Endothelial cell of umbilical vein (primary cell): ENCODE results near the gene ACBD6. TPM values are rescaled to one million over a fixed set of nuclear protein-coding genes. Genes with fewer than 3 reads are reported as not detected.

Source experiments
- BruUV-seq: library from RNA; stranded (reverse); fragments of 400-500 nt; replicated peaks from 2 replicates; lab custom pipeline; 2021; lab: Mats Ljungman, UMichigan
- CTCF ChIA-PET: fragments of 300-600, 350-600 bp; sonication (Branson Sonifier 250); formaldehyde crosslinking; loops from one replicate; lab custom pipeline; 2021; ENCODE audit warnings: antibody characterized with exemption, inconsistent platforms; lab: Charles Lee
- POLR2A ChIA-PET: fragments of 300-600, 350-600 bp; sonication (Branson Sonifier 250); formaldehyde crosslinking; loops from one replicate; lab custom pipeline; 2021; ENCODE audit warnings: antibody characterized with exemption, inconsistent platforms; lab: Charles Lee
- DNase-seq: peaks from one replicate; pipeline ENCODE4 v3.0.0-alpha.2; 2011; ENCODE audit warnings: low read depth, low spot score
- FAIRE-seq: peaks from 2 replicates; lab custom pipeline; 2011; peaks lifted over from hg19 to GRCh38; lab: Jason Lieb, UNC
- H2AFZ ChIP-seq: 2 replicates; pipeline ENCODE4 v1.6.0; 2012; ENCODE audit warnings: low read depth, low read length, control low read depth, inconsistent platforms
- H3K27ac ChIP-seq: 2 replicates; pipeline ENCODE4 v1.5.1; 2011; ENCODE audit warnings: low read depth, mild to moderate bottlenecking, control low read depth, low read length, moderate library complexity; ENCODE audit not compliant: insufficient read depth
- H3K27me3 ChIP-seq, 2 experiments: 2 replicates each; pipeline versions ENCODE4 v1.6.0 to v1.6.1; 2011; ENCODE audit warnings: low read length in 2 of 2, mixed read lengths in 1 of 2; ENCODE audit not compliant: control insufficient read depth in 2 of 2, insufficient read depth in 2 of 2
- H3K36me3 ChIP-seq, 2 experiments: 2 replicates in 1 of 2; 3 replicates in 1 of 2; pipeline ENCODE4 v1.5.1; 2011; ENCODE audit warnings: low read length in 2 of 2, mild to moderate bottlenecking in 1 of 2, moderate library complexity in 1 of 2; ENCODE audit not compliant: control insufficient read depth in 2 of 2, insufficient read depth in 2 of 2; ENCODE audit errors: extremely low read depth in 1 of 2
- H3K4me1 ChIP-seq: 3 replicates; pipeline ENCODE4 v1.5.1; 2011; ENCODE audit warnings: mild to moderate bottlenecking, low read length; ENCODE audit not compliant: control insufficient read depth, insufficient read depth; ENCODE audit errors: extremely low read depth
- H3K4me2 ChIP-seq: 2 replicates; pipeline ENCODE4 v1.6.1; 2011; ENCODE audit warnings: low read length, control low read depth, mixed read lengths; ENCODE audit not compliant: insufficient read depth
- H3K4me3 ChIP-seq, 3 experiments: fragments of 200-600 bp in 1 of 3; sonication (generic), shearing (Covaris generic) in 1 of 3; replicated peaks in 1 of 3; 2 replicates each; pipeline ENCODE4 v1.5.1; 2011 to 2016; ENCODE audit warnings: control low read depth in 3 of 3, low read length in 3 of 3, mild to moderate bottlenecking in 2 of 3, inconsistent platforms in 1 of 3, low read depth in 1 of 3, moderate library complexity in 1 of 3; ENCODE audit not compliant: insufficient read depth in 1 of 3
- H3K79me2 ChIP-seq: 2 replicates; pipeline ENCODE4 v1.6.0; 2012; ENCODE audit warnings: low read length, inconsistent platforms; ENCODE audit not compliant: control insufficient read depth, insufficient read depth
- H3K9ac ChIP-seq: replicated peaks from 2 replicates; pipeline ENCODE3; 2011; ENCODE audit warnings: low read length, control low read depth; ENCODE audit not compliant: insufficient read depth; ENCODE audit errors: extremely low read depth
- H3K9me1 ChIP-seq: replicated peaks from 3 replicates; pipeline ENCODE4 v1.6.0; 2011; ENCODE audit warnings: mild to moderate bottlenecking, low read length; ENCODE audit not compliant: control insufficient read depth, insufficient read depth; ENCODE audit errors: extremely low read depth
- H3K9me3 ChIP-seq: replicated peaks from 2 replicates; pipeline ENCODE4 v1.5.1; 2012; ENCODE audit warnings: low read length, inconsistent platforms; ENCODE audit not compliant: control insufficient read depth, insufficient read depth
- H4K20me1 ChIP-seq: replicated peaks from 2 replicates; pipeline ENCODE3; 2011; ENCODE audit warnings: mild to moderate bottlenecking, low read length; ENCODE audit not compliant: control insufficient read depth, insufficient read depth; ENCODE audit errors: extremely low read depth
- CTCF ChIP-seq, 2 donors: IDR thresholded peaks; 1 replicate in 1 of 2; 2 replicates in 1 of 2; pipeline ENCODE4 v1.5.1; 2011; ENCODE audit warnings: low read length in 2 of 2, mild to moderate bottlenecking in 2 of 2, moderate library complexity in 2 of 2, control low read depth in 1 of 2, inconsistent platforms in 1 of 2, low read depth in 1 of 2; ENCODE audit not compliant: insufficient read depth in 1 of 2; ENCODE audit errors: extremely low read depth in 1 of 2
- EZH2 ChIP-seq: IDR thresholded peaks from 2 replicates; pipeline ENCODE4 v1.6.1; 2012; ENCODE audit warnings: borderline replicate concordance, low read depth, mild to moderate bottlenecking, moderate library complexity, low read length, inconsistent platforms; ENCODE audit not compliant: severe bottlenecking
- FOS ChIP-seq: IDR thresholded peaks from 2 replicates; pipeline ENCODE4 v1.6.1; 2011; ENCODE audit warnings: mild to moderate bottlenecking, low read length, moderate library complexity, borderline replicate concordance; ENCODE audit not compliant: insufficient read depth
- GATA2 ChIP-seq: IDR thresholded peaks from 2 replicates; pipeline ENCODE4 v1.7.0; 2011; ENCODE audit warnings: low read depth, mild to moderate bottlenecking, moderate library complexity, mixed read lengths, low read length; ENCODE audit not compliant: insufficient read length, insufficient read depth
- JUN ChIP-seq: IDR thresholded peaks from 2 replicates; pipeline ENCODE4 v1.6.1; 2011; ENCODE audit warnings: borderline replicate concordance, low read depth; ENCODE audit not compliant: insufficient read length, insufficient read depth
- MYC ChIP-seq: IDR thresholded peaks from one replicate; pipeline ENCODE4 v1.6.1; 2011; ENCODE audit warnings: mild to moderate bottlenecking, low read depth, low read length
- POLR2A ChIP-seq: IDR thresholded peaks from 2 replicates; pipeline ENCODE4 v1.6.1; 2012; ENCODE audit warnings: low read depth, mild to moderate bottlenecking, control low read depth, low read length
- POLR2AphosphoS5 ChIP-seq: IDR thresholded peaks from 2 replicates; pipeline ENCODE4 v1.6.1; 2012; ENCODE audit warnings: low read depth, mild to moderate bottlenecking, control low read depth, low read length, moderate library complexity; ENCODE audit not compliant: insufficient read depth
- dilution Hi-C: fragments of 300-500 bp; cut with MboI; formaldehyde crosslinking; loops from one replicate; pipeline ENCODE4 v1.15.0; 2019; ENCODE audit warnings: low sequenced_read_pairs; ENCODE audit not compliant: extremely low pct_ligation_motif_present
- intact Hi-C: fragments of 100-400 bp; cut with micrococcal nuclease; formaldehyde crosslinking; loops from one replicate; pipeline ENCODE4 v1.10.0; 2022
- polyA plus RNA-seq, 4 experiments: library from polyadenylated mRNA; depleted of rRNA in 3 of 4; stranded (reverse) in 3 of 4; unstranded in 1 of 4; fragments of >200 nt; gene quantifications; 2 replicates each; pipeline versions ENCODE4 v1.2.1 to v1.2.3, GENCODE V29; 2011 to 2012; ENCODE audit warnings: missing spikeins in 1 of 4
- total RNA-seq: library from RNA; stranded (reverse); gene quantifications from 2 replicates; pipeline ENCODE4 v1.2.3, GENCODE V29; 2021
- TF ChIP-seq, protein P1 (sequence below): IDR thresholded peaks from 2 replicates; pipeline ENCODE4 v1.6.1; 2011; ENCODE audit not compliant: insufficient read depth, insufficient read length

Gene ACBD6
- total and polyA plus RNA-seq, 2 donors (not counting 3 experiments of a cell fraction or from before 2014, with no cell fraction given): 55.6 to 56.4 TPM

DNA sequence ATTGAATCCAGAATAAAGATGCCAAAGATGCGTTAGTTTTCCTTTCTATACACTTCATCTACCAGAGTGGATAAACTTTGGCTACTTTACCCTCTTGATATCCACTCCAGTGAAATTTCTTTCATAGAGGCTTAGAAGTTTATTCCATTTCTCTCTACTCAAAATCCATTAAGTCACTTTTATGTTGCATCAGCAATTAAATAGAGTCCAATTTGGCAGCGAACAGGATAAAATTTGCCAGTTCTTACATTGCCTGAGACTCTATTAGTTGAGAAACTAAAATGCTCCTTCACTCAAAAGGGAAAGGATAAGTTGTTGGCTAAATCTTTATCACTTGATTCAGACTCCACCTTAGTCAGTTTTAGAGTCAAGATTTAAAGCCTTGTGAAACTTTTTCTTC lies 57.9 kb downstream of the ACBD6 start:
- no peaks in the 10 kb centered on the region for H3K9me1 ChIP-seq
- intact Hi-C loops: no loop called here
- dilution Hi-C loops: no loop called here
- no peak for DNase-seq
- no peak for FAIRE-seq
- H3K9me3 ChIP-seq: no peaks in the 10 kb centered on the region
- POLR2A ChIA-PET: no interaction called here
- peaks cover 3% of the 10 kb centered on the region for H4K20me1 ChIP-seq
- H3K27ac ChIP-seq: no peak overlapping the region
- H3K9ac ChIP-seq: no peak overlapping the region
- no peaks in the 10 kb centered on the region for H3K27me3 ChIP-seq
- no peaks in the 10 kb centered on the region for H3K4me1 ChIP-seq
- H3K4me2 ChIP-seq: no peak overlapping the region
- no TSS peak for BruUV-seq
- H2AFZ ChIP-seq: no peak overlapping the region
- no peak overlapping the region for H3K4me3 ChIP-seq
- TF ChIP-seq FOS (no peak), GATA2 (no peak), POLR2AphosphoS5 (no peak), MYC (no peak), EZH2 (no peak), POLR2A (no peak), JUN (no peak), CTCF (IDR thresholded peaks at IDR 0.05; ENCODE audit: extremely low read depth in 1 of 2, insufficient read depth in 1 of 2, low read depth in 1 of 2, low read length in 2 of 2) (no peak)
- TF ChIP-seq, protein P1, sequence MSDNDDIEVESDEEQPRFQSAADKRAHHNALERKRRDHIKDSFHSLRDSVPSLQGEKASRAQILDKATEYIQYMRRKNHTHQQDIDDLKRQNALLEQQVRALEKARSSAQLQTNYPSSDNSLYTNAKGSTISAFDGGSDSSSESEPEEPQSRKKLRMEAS: no peak
- H3K79me2 ChIP-seq: peaks cover 5% of the 10 kb centered on the region
- CTCF ChIA-PET: interaction anchor here (1.4 kb wide), 1 partner anchor 29 kb away, joined by 5 read pairs; no protein-coding TSS in a partner anchor
- no peaks in the 10 kb centered on the region for H3K36me3 ChIP-seq
